ENCODE measurements around the gene COL1A1. TPM values are rescaled to one million over a fixed set of nuclear protein-coding genes. Genes with fewer than 3 reads are reported as not detected.

COL1A1 gene
- total and polyA plus RNA-seq, 2 of the 13 experiments (the other 11 are each of a cell fraction or from before 2014, with no cell fraction given): 0.05 TPM; not detected in 1

- POLR2A ChIA-PET: no interaction called here
- Histone ChIP-seq H3K9ac (ENCODE audit: insufficient read depth, low read depth, low read length) (no peak overlapping the region), H3K4me1 (ENCODE audit: insufficient read depth, low read length) (peaks cover 15% of the 10 kb centered on the region), H3K27ac (ENCODE audit: extremely low read length, insufficient read depth, low read length) (no peak overlapping the region), H3K9me3 (ENCODE audit: low read length) (no peaks in the 10 kb centered on the region), H3K36me3 (replicated peaks in 1 of 2; ENCODE audit: control insufficient read depth in 1 of 2, insufficient read depth in 2 of 2, low read length in 2 of 2) (no peaks in the 10 kb centered on the region), H3K4me3 (replicated peaks in 1 of 3; ENCODE audit: insufficient read depth in 1 of 3, low read depth in 2 of 3, low read length in 3 of 3) (no peak overlapping the region), H3K4me2 (ENCODE audit: low read depth, low read length) (no peak overlapping the region), H2AFZ (ENCODE audit: low read length) (no peak overlapping the region), H3K27me3 (ENCODE audit: control insufficient read depth in 1 of 2, insufficient read depth in 2 of 2, low read length in 2 of 2) (peaks cover 2 to 20% of the 10 kb centered on the region in 2 experiments; a peak in 3 of 5 replicates), H4K20me1 (ENCODE audit: insufficient read depth, low read length) (no peaks in the 10 kb centered on the region), H3K79me2 (ENCODE audit: insufficient read depth, low read length) (no peaks in the 10 kb centered on the region)
- BruUV-seq (replicated peaks): no TSS peak
- WGBS (ENCODE audit: low lambda C conversion rate): 40% methylated on average over 8 of the region's 8 CpGs
- ATAC-seq (no peak), DNase-seq (ENCODE audit: low spot score) (no peak), FAIRE-seq (no peak)
- in situ Hi-C loops (cut with HindIII; ENCODE audit: extremely low pct_ligation_motif_present, low pct_unique_long_range_greater_than_20kb) (no loop called here), intact Hi-C loops (cut with micrococcal nuclease; ENCODE audit: unreplicated experiment) (no loop called here)
- TF ChIP-seq ZBTB33 (CRISPR knock-in tag; IDR thresholded peaks at IDR 0.05): 0 out of 2 replicates have a peak, but pooled peaks have one; percentile 37
- no peak for TF ChIP-seq ZNF740 (CRISPR knock-in tag; IDR thresholded peaks at IDR 0.05)
- TF ChIP-seq TEAD3 (CRISPR knock-in tag; optimal IDR thresholded peaks at IDR 0.05; ENCODE audit: borderline replicate concordance): no peak
- CTCF ChIA-PET (ENCODE audit: low intra/inter-chr PET ratio, low total read pairs): no interaction called here
Measured at GRCh38 chr17:50155115-50155819, 46.2 kb downstream of the COL1A1 start.

GRCh38 chr17:50154604-50155003, 46.8 kb downstream of the COL1A1 start:
- CTCF ChIA-PET (ENCODE audit: low intra/inter-chr PET ratio, low total read pairs): no interaction called here
- H3K9ac ChIP-seq (ENCODE audit: insufficient read depth, low read depth, low read length): no peak overlapping the region
- peaks cover 2 to 14% of the 10 kb centered on the region in 2 experiments; a peak in 2 of 5 replicates for H3K27me3 ChIP-seq (ENCODE audit: control insufficient read depth in 1 of 2, insufficient read depth in 2 of 2, low read length in 2 of 2)
- H3K9me3 ChIP-seq (ENCODE audit: low read length): no peaks in the 10 kb centered on the region
- POLR2A ChIA-PET: no interaction called here
- in situ Hi-C loops (cut with HindIII; ENCODE audit: extremely low pct_ligation_motif_present, low pct_unique_long_range_greater_than_20kb) (no loop called here), intact Hi-C loops (cut with micrococcal nuclease; ENCODE audit: unreplicated experiment) (no loop called here)
- H3K27ac ChIP-seq (ENCODE audit: extremely low read length, insufficient read depth, low read length): no peak overlapping the region
- 0% methylated on average over 1 of the region's 1 CpG for WGBS (ENCODE audit: low lambda C conversion rate)
- TF ChIP-seq BORCS8-MEF2B (CRISPR knock-in tag; IDR thresholded peaks at IDR 0.05) (no peak), ZNF468 (CRISPR knock-in tag; IDR thresholded peaks at IDR 0.05) (no peak), SMARCC2 (IDR thresholded peaks at IDR 0.05) (no peak), SIX1 (CRISPR knock-in tag; IDR thresholded peaks at IDR 0.05; ENCODE audit: borderline replicate concordance) (no peak)
- no peak overlapping the region for H3K4me3 ChIP-seq (replicated peaks in 1 of 3; ENCODE audit: insufficient read depth in 1 of 3, low read depth in 2 of 3, low read length in 3 of 3)
- ATAC-seq (no peak), FAIRE-seq (no peak), DNase-seq (ENCODE audit: low spot score) (no peak)
- no peaks in the 10 kb centered on the region for H3K36me3 ChIP-seq (replicated peaks in 1 of 2; ENCODE audit: control insufficient read depth in 1 of 2, insufficient read depth in 2 of 2, low read length in 2 of 2)
- no peaks in the 10 kb centered on the region for H3K79me2 ChIP-seq (ENCODE audit: insufficient read depth, low read length)
- no peak overlapping the region for H3K4me2 ChIP-seq (ENCODE audit: low read depth, low read length)
- H3K4me1 ChIP-seq (ENCODE audit: insufficient read depth, low read length): peaks cover 15% of the 10 kb centered on the region
- H2AFZ ChIP-seq (ENCODE audit: low read length): no peak overlapping the region
- H4K20me1 ChIP-seq (ENCODE audit: insufficient read depth, low read length): no peaks in the 10 kb centered on the region
- no TSS peak for BruUV-seq (replicated peaks)
